ENCODE measurements around the gene UCHL5.

DNA sequence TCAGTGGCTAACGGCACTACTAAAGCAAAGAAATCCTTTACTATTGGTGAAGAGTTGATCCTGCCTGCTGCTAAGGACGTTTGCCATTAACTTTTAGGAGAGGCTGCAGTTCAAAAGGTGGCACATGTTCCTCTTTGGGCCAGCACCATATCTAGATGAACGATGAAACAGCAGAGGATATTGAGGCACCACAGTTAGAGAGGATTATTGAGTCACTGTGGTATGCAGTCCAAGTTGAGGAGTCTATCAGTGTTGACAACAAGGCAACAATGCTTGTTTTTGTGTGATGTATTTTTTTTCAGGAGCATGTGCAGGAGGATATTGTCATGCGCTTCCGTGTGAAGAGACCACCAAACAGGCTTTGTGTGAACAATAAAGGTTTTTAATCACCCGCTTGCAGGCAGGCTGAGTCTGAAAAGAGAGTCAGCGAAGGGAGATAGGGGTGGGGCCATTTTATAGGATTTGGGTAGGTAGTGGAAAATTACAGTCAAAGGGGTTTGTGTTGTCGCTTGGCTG is 80.9 kb downstream of the UCHL5 start:
- TF ChIP-seq, protein P1, sequence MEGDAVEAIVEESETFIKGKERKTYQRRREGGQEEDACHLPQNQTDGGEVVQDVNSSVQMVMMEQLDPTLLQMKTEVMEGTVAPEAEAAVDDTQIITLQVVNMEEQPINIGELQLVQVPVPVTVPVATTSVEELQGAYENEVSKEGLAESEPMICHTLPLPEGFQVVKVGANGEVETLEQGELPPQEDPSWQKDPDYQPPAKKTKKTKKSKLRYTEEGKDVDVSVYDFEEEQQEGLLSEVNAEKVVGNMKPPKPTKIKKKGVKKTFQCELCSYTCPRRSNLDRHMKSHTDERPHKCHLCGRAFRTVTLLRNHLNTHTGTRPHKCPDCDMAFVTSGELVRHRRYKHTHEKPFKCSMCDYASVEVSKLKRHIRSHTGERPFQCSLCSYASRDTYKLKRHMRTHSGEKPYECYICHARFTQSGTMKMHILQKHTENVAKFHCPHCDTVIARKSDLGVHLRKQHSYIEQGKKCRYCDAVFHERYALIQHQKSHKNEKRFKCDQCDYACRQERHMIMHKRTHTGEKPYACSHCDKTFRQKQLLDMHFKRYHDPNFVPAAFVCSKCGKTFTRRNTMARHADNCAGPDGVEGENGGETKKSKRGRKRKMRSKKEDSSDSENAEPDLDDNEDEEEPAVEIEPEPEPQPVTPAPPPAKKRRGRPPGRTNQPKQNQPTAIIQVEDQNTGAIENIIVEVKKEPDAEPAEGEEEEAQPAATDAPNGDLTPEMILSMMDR (conservative IDR thresholded peaks at IDR 0.05; ENCODE audit: low read depth, low read length) = no peak
- TF ChIP-seq EZH2 (IDR thresholded peaks at IDR 0.05; ENCODE audit: borderline replicate concordance, low read depth, low read length, poor library complexity, severe bottlenecking) = no peak

Measured in A673 (cell line).